Fibroblast of lung (primary cell): ENCODE data around the gene MICAL2. TPM values are rescaled to one million over a fixed set of nuclear protein-coding genes. Genes with fewer than 3 reads are reported as not detected.

ENCODE experiments used
- DNase-seq, 2 donors: peaks; one replicate each; pipeline versions ENCODE4 v3.0.0 to v3.0.0-alpha.2; 2010; ENCODE audit warnings: low read depth in 2 of 2
- H2AFZ ChIP-seq: 2 replicates; pipeline ENCODE4 v1.5.1; 2012; ENCODE audit warnings: low read length, control low read depth, inconsistent platforms
- H3K27ac ChIP-seq: 2 replicates; pipeline ENCODE4 v1.5.1; 2011; ENCODE audit warnings: low read length, control low read depth; ENCODE audit not compliant: insufficient read depth
- H3K27me3 ChIP-seq: 2 replicates; pipeline ENCODE4 v1.5.1; 2011; ENCODE audit warnings: mild to moderate bottlenecking, low read length; ENCODE audit not compliant: control insufficient read depth, insufficient read depth
- H3K36me3 ChIP-seq: 2 replicates; pipeline ENCODE4 v1.5.1; 2011; ENCODE audit warnings: low read length; ENCODE audit not compliant: control insufficient read depth, insufficient read depth
- H3K4me1 ChIP-seq: 2 replicates; pipeline ENCODE4 v1.5.1; 2011; ENCODE audit warnings: low read length; ENCODE audit not compliant: control insufficient read depth, insufficient read depth; ENCODE audit errors: extremely low read depth
- H3K4me2 ChIP-seq: 2 replicates; pipeline ENCODE4 v1.5.1; 2011; ENCODE audit warnings: low read length, control low read depth; ENCODE audit not compliant: insufficient read depth; ENCODE audit errors: extremely low read depth
- H3K4me3 ChIP-seq, 4 experiments: fragments of 200-600 bp in 1 of 4; sonication (generic) in 1 of 4; replicated peaks in 1 of 4; 2 replicates each; pipeline ENCODE4 v1.5.1; 2011 to 2016; ENCODE audit warnings: low read length in 4 of 4, low read depth in 3 of 4, mild to moderate bottlenecking in 3 of 4, control low read depth in 2 of 4, inconsistent platforms in 1 of 4, mixed read lengths in 1 of 4; ENCODE audit not compliant: insufficient read depth in 1 of 4; ENCODE audit errors: control extremely low read depth in 1 of 4
- H3K79me2 ChIP-seq: 2 replicates; pipeline ENCODE4 v1.5.1; 2012; ENCODE audit warnings: mild to moderate bottlenecking, low read length, inconsistent platforms; ENCODE audit not compliant: control insufficient read depth, insufficient read depth
- H3K9ac ChIP-seq: 2 replicates; pipeline ENCODE4 v1.5.1; 2011; ENCODE audit warnings: mild to moderate bottlenecking, low read length, control low read depth; ENCODE audit not compliant: insufficient read depth
- H3K9me3 ChIP-seq: 2 replicates; pipeline ENCODE4 v1.5.1; 2012; ENCODE audit warnings: low read depth, low read length; ENCODE audit not compliant: control insufficient read depth, insufficient read depth
- H4K20me1 ChIP-seq: 2 replicates; pipeline ENCODE4 v1.5.1; 2011; ENCODE audit warnings: low read length; ENCODE audit not compliant: control insufficient read depth, insufficient read depth; ENCODE audit errors: extremely low read depth
- EZH2 ChIP-seq: IDR thresholded peaks from 2 replicates; pipeline ENCODE4 v1.5.1; 2012; ENCODE audit warnings: low read length, control low read depth, mild to moderate bottlenecking; ENCODE audit errors: missing control alignments
- polyA plus RNA-seq, 2 donors: library from polyadenylated mRNA; depleted of rRNA in 1 of 2; stranded (reverse) in 1 of 2; unstranded in 1 of 2; fragments of >200 nt; gene quantifications; 2 replicates each; pipeline ENCODE4 v1.2.1, GENCODE V29; 2011 to 2012; ENCODE audit warnings: missing spikeins in 1 of 2
- total RNA-seq: library from RNA; depleted of rRNA; stranded (reverse); fragments of >200 nt; gene quantifications from 2 replicates; pipeline ENCODE4 v1.2.1, GENCODE V29; 2014
- TF ChIP-seq, protein P1 (sequence below), 2 donors: IDR thresholded peaks in 1 of 2; conservative IDR thresholded peaks in 1 of 2; 1 replicate in 1 of 2; 2 replicates in 1 of 2; pipeline ENCODE4 v1.5.1; 2011 to 2012; ENCODE audit warnings: low read length in 2 of 2, control low read depth in 1 of 2, inconsistent platforms in 1 of 2, low read depth in 1 of 2, mild to moderate bottlenecking in 1 of 2

Gene MICAL2
- total and polyA plus RNA-seq, 2 donors (not counting 1 experiment from before 2014, with no cell fraction given), result 78.5 to 275 TPM

DNA sequence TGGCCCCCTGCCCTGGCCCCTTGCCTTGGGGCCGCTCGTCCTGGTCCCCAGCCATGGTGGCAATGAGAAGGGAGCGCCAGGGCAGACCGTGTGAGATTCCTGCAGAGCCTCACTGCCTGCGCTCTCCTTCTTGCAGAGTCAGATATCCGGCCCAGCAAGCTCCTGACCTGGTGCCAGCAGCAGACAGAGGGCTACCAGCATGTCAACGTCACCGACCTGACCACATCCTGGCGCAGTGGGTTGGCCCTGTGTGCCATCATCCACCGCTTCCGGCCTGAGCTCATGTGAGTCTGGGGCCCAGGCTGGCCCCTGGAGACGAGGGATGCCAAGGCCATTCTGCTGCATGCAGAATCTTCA, 114.1 kb downstream of the MICAL2 start:
- H3K4me2 ChIP-seq, result no peak overlapping the region

DNA sequence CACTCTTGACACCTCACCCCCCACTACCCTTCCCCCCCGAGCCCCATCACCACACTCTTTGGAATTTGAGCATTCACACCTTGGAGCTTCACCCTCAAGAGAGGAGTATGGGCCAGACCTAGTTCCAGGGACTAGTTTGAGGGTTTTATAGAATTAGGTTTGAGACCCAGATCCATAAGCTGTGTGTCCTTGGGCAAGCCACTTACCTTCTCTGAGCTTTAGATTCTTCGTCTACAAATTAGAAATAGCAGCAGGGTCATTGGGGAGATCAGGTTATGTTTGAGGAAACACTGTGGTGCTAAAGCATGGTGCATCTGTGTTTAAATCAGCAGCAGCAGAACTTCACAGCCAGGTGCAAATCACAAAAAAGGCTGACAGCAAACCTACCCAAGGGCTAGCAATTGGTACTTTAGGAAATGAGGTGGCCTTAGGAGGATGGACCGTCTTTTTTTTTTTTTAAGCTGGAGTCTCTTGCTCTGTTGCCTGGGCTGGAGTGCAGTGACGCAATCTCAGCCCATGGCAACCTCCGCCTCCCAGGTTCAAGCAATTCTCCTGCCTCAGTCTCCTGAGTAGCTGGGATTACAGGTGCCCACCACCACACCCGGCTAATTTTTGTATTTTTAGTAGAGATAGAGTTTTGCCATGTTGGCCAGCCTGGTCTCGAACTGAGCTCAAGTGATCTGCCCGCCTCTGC, 114.8 kb downstream of the MICAL2 start:
- Histone ChIP-seq H2AFZ (no peak overlapping the region), H3K79me2 (no peaks in the 10 kb centered on the region), H3K4me1 (peaks cover 9% of the 10 kb centered on the region), H3K4me3 (no peak overlapping the region), H3K27me3 (no peaks in the 10 kb centered on the region), H3K9ac (no peak overlapping the region), H3K27ac (peak overlapping the region; percentile 60), H3K4me2 (no peak overlapping the region), H3K36me3 (peaks cover 42% of the 10 kb centered on the region), H3K9me3 (no peaks in the 10 kb centered on the region), H4K20me1 (no peaks in the 10 kb centered on the region)
- no peak for TF ChIP-seq EZH2
- TF ChIP-seq, protein P1, sequence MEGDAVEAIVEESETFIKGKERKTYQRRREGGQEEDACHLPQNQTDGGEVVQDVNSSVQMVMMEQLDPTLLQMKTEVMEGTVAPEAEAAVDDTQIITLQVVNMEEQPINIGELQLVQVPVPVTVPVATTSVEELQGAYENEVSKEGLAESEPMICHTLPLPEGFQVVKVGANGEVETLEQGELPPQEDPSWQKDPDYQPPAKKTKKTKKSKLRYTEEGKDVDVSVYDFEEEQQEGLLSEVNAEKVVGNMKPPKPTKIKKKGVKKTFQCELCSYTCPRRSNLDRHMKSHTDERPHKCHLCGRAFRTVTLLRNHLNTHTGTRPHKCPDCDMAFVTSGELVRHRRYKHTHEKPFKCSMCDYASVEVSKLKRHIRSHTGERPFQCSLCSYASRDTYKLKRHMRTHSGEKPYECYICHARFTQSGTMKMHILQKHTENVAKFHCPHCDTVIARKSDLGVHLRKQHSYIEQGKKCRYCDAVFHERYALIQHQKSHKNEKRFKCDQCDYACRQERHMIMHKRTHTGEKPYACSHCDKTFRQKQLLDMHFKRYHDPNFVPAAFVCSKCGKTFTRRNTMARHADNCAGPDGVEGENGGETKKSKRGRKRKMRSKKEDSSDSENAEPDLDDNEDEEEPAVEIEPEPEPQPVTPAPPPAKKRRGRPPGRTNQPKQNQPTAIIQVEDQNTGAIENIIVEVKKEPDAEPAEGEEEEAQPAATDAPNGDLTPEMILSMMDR (conservative IDR thresholded peaks at IDR 0.05 in 1 of 2, IDR thresholded peaks at IDR 0.05 in 1 of 2; ENCODE audit: low read depth in 1 of 2, low read length in 2 of 2), result no peak
- DNase-seq, result no peak

More for the DNA sequence above, 114.1 kb downstream of the MICAL2 start:
- Histone ChIP-seq H3K27ac (peak overlapping the region; percentile 60), H3K79me2 (no peaks in the 10 kb centered on the region), H3K9me3 (no peaks in the 10 kb centered on the region), H3K36me3 (peaks cover 40% of the 10 kb centered on the region), H3K27me3 (no peaks in the 10 kb centered on the region), H3K4me1 (peaks cover 11% of the 10 kb centered on the region), H4K20me1 (no peaks in the 10 kb centered on the region), H3K9ac (no peak overlapping the region), H2AFZ (no peak overlapping the region), H3K4me3 (no peak overlapping the region)
- peak; percentile 97 for DNase-seq
- TF ChIP-seq EZH2, result no peak
- TF ChIP-seq, protein P1 (conservative IDR thresholded peaks at IDR 0.05 in 1 of 2, IDR thresholded peaks at IDR 0.05 in 1 of 2; ENCODE audit: low read depth in 1 of 2, low read length in 2 of 2), result no peak

DNA sequence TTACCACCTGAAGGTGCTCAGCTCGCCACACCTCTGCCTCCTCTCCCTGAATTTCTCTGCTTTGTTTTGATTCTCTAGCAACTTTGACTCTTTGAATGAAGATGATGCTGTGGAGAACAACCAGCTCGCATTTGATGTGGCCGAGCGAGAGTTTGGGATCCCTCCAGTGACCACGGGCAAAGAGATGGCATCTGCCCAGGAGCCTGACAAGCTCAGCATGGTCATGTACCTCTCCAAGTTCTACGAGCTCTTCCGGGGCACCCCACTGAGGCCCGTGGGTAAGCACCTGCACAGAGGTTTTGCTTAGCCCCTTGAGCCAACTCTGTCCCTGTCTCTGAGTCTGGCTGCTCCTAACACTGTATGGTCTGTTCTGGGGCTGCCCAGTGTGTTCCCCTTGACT, 115.7 kb downstream of the MICAL2 start:
- Histone ChIP-seq H3K4me2 (no peak overlapping the region), H3K36me3 (peaks cover 40% of the 10 kb centered on the region), H3K27me3 (no peaks in the 10 kb centered on the region), H3K79me2 (no peaks in the 10 kb centered on the region), H3K9ac (no peak overlapping the region), H3K9me3 (no peaks in the 10 kb centered on the region), H3K4me1 (peaks cover 6% of the 10 kb centered on the region), H2AFZ (no peak overlapping the region), H3K27ac (no peak overlapping the region), H4K20me1 (no peaks in the 10 kb centered on the region), H3K4me3 (no peak overlapping the region)
- DNase-seq, result no peak
- TF ChIP-seq, protein P1 (conservative IDR thresholded peaks at IDR 0.05 in 1 of 2, IDR thresholded peaks at IDR 0.05 in 1 of 2; ENCODE audit: low read depth in 1 of 2, low read length in 2 of 2), result no peak
- no peak for TF ChIP-seq EZH2
